GM19239 (cell line): Measurements from ENCODE around the gene ASTN2.
"Not testable (repeated sequence)": the region's sequence is repeated elsewhere in the genome, so short reads cannot be mapped to it uniquely, and the experiment has no call there.

ENCODE experiments used
- DNase-seq: peaks from one replicate; pipeline ENCODE4 v3.0.0; 2011; ENCODE audit warnings: low spot score; ENCODE audit not compliant: insufficient read length
- FAIRE-seq: peaks from 2 replicates; lab custom pipeline; 2011; peaks lifted over from hg19 to GRCh38; lab: Jason Lieb, UNC

ASTN2 gene

GRCh38 chr9:116467740-116468351 lies 947.0 kb downstream of the ASTN2 start:
- FAIRE-seq (no peak), DNase-seq (no peak)

- FAIRE-seq (no peak), DNase-seq (no peak)
Measured at GRCh38 chr9:116466271-116467235, 948.3 kb downstream of the ASTN2 start.

GRCh38 chr9:116465576-116466270 lies 949.1 kb downstream of the ASTN2 start:
- FAIRE-seq = no peak
- DNase-seq = no peak

GRCh38 chr9:116464987-116465571 lies 949.8 kb downstream of the ASTN2 start:
- FAIRE-seq = no peak
- DNase-seq = no peak

GRCh38 chr9:116464423-116464822 lies 950.4 kb downstream of the ASTN2 start:
- FAIRE-seq (no peak), DNase-seq (no peak)

GRCh38 chr9:116461632-116462031 lies 953.2 kb downstream of the ASTN2 start:
- DNase-seq = no peak
- no peak for FAIRE-seq

GRCh38 chr9:116460026-116460425 lies 954.8 kb downstream of the ASTN2 start:
- FAIRE-seq (no peak), DNase-seq (no peak)

GRCh38 chr9:116459576-116459975 lies 955.3 kb downstream of the ASTN2 start:
- DNase-seq = no peak
- no peak for FAIRE-seq

- FAIRE-seq = no peak
Measured at GRCh38 chr9:116456490-116457088, 958.3 kb downstream of the ASTN2 start.

GRCh38 chr9:116454539-116454938 lies 960.3 kb downstream of the ASTN2 start:
- DNase-seq, FAIRE-seq: not testable (repeated sequence)

More at GRCh38 chr9:116456490-116457088, 958.3 kb downstream of the ASTN2 start:
- no peak for DNase-seq

GRCh38 chr9:116453785-116454184 lies 961.1 kb downstream of the ASTN2 start:
- FAIRE-seq (no peak), DNase-seq (no peak)

GRCh38 chr9:116452634-116453033 lies 962.2 kb downstream of the ASTN2 start:
- DNase-seq (no peak), FAIRE-seq (no peak)

GRCh38 chr9:116452227-116452626 lies 962.6 kb downstream of the ASTN2 start:
- DNase-seq (no peak), FAIRE-seq (no peak)

- FAIRE-seq (no peak), DNase-seq (no peak)
Measured at GRCh38 chr9:116451500-116452115, 963.2 kb downstream of the ASTN2 start.

GRCh38 chr9:116450378-116451139 lies 964.3 kb downstream of the ASTN2 start:
- FAIRE-seq (no peak), DNase-seq (no peak)

- DNase-seq = no peak
- no peak for FAIRE-seq
Measured at GRCh38 chr9:116449949-116450348, 964.9 kb downstream of the ASTN2 start.

GRCh38 chr9:116448431-116448830 lies 966.4 kb downstream of the ASTN2 start:
- FAIRE-seq = no peak

GRCh38 chr9:116447934-116448333 lies 966.9 kb downstream of the ASTN2 start:
- FAIRE-seq = no peak
- no peak for DNase-seq

More at GRCh38 chr9:116448431-116448830, 966.4 kb downstream of the ASTN2 start:
- DNase-seq = no peak

GRCh38 chr9:116442528-116442927 lies 972.3 kb downstream of the ASTN2 start:
- no peak for DNase-seq
- FAIRE-seq = no peak
